Activated CD4-positive, alpha-beta T cell treated with anti-CD3 and anti-CD28 coated beads, Interleukin-2, Interleukin-4, amounts not matched to agents 100 ng/mL and 50 ng/mL, durations not matched to agents 16 hours and 8 hours (primary cell): ENCODE data around the gene TTYH3.
A peak's percentile ranks its signal among the peaks of the same experiment; 100 is the strongest.

Source experiments
- DNase-seq: peaks from one replicate; pipeline ENCODE4 v3.0.0-alpha.2; 2020; ENCODE audit warnings: low spot score

The TTYH3 gene

DNA sequence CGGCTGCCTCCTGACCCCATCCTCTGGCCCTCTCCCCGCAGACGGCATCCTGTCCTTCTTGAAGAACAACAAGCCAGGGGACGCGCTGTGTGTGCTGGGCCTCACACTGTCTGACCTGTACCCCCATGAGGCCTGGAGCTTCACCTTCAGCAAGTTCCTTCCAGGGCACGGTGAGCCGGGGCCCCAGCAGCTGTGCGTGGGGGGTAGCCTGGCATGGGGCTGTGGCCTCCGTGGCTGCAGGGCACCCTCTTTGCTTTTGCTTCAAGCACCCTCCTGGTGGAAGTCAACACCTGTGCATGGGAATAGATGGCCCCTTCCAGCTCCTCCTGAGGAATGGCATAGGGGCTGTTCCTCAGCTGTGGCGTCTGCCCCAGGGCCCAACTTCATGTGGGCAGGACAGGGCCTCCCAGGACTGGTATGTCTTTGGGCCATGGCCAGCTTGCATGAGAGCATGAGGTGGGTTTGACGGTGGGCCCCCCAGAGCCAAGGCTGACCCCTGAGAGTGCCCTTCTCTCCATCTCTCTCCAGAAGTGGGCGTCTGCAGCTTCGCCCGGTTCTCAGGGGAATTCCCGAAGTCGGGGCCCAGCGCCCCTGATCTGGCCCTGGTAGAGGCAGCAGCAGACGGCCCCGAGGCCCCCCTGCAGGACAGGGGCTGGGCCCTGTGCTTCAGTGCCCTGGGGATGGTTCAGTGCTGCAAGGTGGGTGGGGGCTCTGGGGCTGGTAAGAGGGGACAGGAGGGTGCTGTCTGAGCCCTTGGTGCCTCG, 76.9 kb downstream of the TTYH3 start:
- no peak for DNase-seq

- peak; percentile 88 for DNase-seq
These were observed 77.9 kb downstream of the TTYH3 start for GRCh38 chr7:2709553-2710285.

DNA sequence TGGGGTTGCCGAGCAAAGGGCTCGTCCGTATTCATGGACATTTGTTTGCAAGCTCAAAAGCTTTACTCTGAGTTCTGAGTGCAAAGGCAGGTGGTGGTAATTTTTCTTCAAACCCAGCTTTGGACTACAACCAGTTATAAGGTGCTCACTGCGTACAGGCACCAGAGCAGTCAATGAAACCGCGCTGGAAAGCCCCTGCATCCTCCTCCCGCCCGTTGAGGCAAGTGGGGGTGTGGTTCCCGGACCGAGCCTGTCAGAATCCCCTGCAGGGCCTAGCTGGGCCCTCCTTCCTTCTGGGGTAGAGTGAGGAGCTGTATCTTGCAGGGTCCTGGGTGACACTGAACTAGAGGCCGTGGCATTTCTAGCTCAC, 78.5 kb downstream of the TTYH3 start:
- peak; percentile 74 for DNase-seq

GRCh38 chr7:2710901-2711551, 79.2 kb downstream of the TTYH3 start:
- DNase-seq = peak; percentile 64

- DNase-seq = no peak
These were observed 80.3 kb downstream of the TTYH3 start for GRCh38 chr7:2711895-2712675.

DNA sequence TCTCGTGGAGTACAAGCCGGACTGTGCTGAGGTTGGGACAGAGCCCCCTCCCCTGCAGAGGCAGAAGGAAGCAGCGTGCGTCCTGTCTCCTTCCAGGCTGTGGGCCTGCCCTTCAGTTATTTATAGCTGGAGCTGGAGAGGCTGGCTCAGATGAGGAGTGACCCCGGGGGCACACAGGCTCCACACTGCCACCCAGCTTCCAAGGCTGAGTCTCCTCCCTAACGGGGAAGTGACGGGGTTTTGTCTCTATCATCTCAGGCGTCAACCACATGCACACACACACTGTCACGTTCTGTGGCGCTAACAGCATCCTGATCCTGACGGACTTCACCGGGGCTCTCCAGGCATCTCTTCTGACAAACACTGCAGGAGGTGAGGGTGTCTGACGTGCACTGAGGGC, 81.6 kb downstream of the TTYH3 start:
- no peak for DNase-seq

GRCh38 chr7:2713978-2714377, 82.2 kb downstream of the TTYH3 start:
- DNase-seq = no peak
